SHP77 (cell line): ENCODE measurements around the gene ARHGEF6.

ENCODE experiments used
- DNase-seq, 2 experiments: peaks; one replicate each; lab custom pipeline; 2025; lab: John Stamatoyannopoulos, UW

ARHGEF6 gene

GRCh38 chrX:136691028-136691809, 89.5 kb downstream of the ARHGEF6 start:
- no peak for DNase-seq

GRCh38 chrX:136689436-136689835, 91.3 kb downstream of the ARHGEF6 start:
- no peak for DNase-seq

GRCh38 chrX:136687457-136687856, 93.3 kb downstream of the ARHGEF6 start:
- DNase-seq = no peak

- DNase-seq = no peak
These were observed 96.6 kb downstream of the ARHGEF6 start for GRCh38 chrX:136684120-136684519.

- DNase-seq = no peak
These were observed 101.2 kb downstream of the ARHGEF6 start for GRCh38 chrX:136679531-136679930.

- no peak for DNase-seq
These were observed 106.3 kb downstream of the ARHGEF6 start for GRCh38 chrX:136674270-136674985.

- DNase-seq = no peak
These were observed 109.6 kb downstream of the ARHGEF6 start for GRCh38 chrX:136671006-136671610.

GRCh38 chrX:136667446-136668168, 113.1 kb downstream of the ARHGEF6 start:
- DNase-seq = no peak

GRCh38 chrX:136666088-136666487, 114.6 kb downstream of the ARHGEF6 start:
- DNase-seq = no peak

GRCh38 chrX:136665258-136665900, 115.4 kb downstream of the ARHGEF6 start:
- DNase-seq = no peak

- DNase-seq = no peak
These were observed 117.8 kb downstream of the ARHGEF6 start for GRCh38 chrX:136662976-136663375.

GRCh38 chrX:136662104-136662503, 118.6 kb downstream of the ARHGEF6 start:
- no peak for DNase-seq

GRCh38 chrX:136660896-136661295, 119.8 kb downstream of the ARHGEF6 start:
- DNase-seq = no peak

GRCh38 chrX:136659174-136659573, 121.6 kb downstream of the ARHGEF6 start:
- DNase-seq = no peak

- DNase-seq = no peak
These were observed 122.6 kb downstream of the ARHGEF6 start for GRCh38 chrX:136658151-136658550.

- no peak for DNase-seq
These were observed 124.3 kb downstream of the ARHGEF6 start for GRCh38 chrX:136656361-136656964.

GRCh38 chrX:136652822-136653723, 127.7 kb downstream of the ARHGEF6 start:
- no peak for DNase-seq

GRCh38 chrX:136650811-136651210, 129.9 kb downstream of the ARHGEF6 start:
- no peak for DNase-seq

GRCh38 chrX:136647677-136648360, 132.9 kb downstream of the ARHGEF6 start, which contains the start of gene CD40LG:
TSS of gene CD40LG (plus strand) at chrX:136648158. CDS start at chrX:136648249, 91 bp downstream.
- DNase-seq = no peak
